ENCODE results near the gene GRM8.
"Not testable (repeated sequence)": the region's sequence is repeated elsewhere in the genome, so short reads cannot be mapped to it uniquely, and the experiment has no call there.

Gene GRM8

DNA sequence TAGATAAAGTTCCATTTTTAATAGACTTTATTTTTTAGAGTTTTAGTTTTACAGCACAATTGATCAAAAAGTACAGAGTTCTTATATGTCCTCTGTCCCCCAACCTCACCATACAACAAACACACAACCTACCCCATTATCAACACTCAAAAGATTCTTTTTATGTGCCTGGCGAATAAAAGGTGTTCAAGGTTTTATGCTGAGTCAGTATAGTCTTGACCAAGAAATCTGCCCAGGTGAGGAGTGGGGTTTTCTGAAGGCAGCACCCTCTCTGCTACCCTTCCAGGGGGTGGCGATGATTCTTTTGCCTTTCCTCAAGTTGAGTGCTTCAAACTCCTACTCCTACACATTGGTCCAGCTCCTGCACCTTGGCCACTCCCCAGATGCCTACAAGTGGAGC lies 222.9 kb downstream of the GRM8 start:
- DNase-seq: no peak

- no peak for DNase-seq
These were observed 230.9 kb downstream of the GRM8 start for GRCh38 chr7:127021857-127022256.

DNA sequence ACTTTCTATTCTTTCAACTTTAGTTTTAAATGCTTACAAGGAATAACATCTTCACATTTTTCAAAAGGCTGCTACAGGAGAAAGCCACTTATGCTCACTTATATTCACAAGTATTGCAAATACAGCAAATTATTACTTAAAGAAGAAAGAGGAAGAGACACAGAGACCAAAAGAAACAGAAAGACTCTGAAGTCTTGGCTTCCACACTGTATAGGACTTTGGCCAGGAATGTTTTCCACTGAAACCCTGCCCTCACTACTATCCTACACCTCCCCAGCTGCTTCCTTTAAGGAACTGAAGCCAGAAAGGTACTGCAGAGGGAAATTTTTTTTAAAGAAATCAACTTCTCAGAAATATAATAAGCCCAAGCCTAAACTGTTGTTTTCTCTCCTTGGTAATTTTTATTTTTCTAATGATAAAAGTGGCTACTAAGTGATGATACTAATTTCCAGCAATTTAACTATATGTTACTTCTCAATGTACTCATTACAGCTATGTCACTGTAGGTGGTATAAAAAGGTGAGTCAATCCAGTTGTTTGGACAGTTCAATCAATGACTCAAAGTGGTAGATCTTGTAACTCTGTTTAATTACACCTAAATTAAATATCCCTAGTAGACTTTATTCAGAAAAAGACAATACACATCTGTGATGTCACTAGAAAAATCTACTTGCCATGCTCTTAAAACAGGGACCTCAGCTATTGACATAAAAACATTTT lies 231.6 kb downstream of the GRM8 start:
- DNase-seq: no peak

- DNase-seq: no peak
These were observed 233.9 kb downstream of the GRM8 start for GRCh38 chr7:127018889-127019288.

GRCh38 chr7:127017196-127017595 lies 235.5 kb downstream of the GRM8 start:
- DNase-seq: no peak

- DNase-seq: no peak
These were observed 252.0 kb downstream of the GRM8 start for GRCh38 chr7:127000725-127001124.

- DNase-seq: no peak
These were observed 256.1 kb downstream of the GRM8 start for GRCh38 chr7:126996659-126997058.

- no peak for DNase-seq
These were observed 259.0 kb downstream of the GRM8 start for GRCh38 chr7:126993626-126994213.

- DNase-seq: no peak
These were observed 264.7 kb downstream of the GRM8 start for GRCh38 chr7:126988022-126988421.

DNA sequence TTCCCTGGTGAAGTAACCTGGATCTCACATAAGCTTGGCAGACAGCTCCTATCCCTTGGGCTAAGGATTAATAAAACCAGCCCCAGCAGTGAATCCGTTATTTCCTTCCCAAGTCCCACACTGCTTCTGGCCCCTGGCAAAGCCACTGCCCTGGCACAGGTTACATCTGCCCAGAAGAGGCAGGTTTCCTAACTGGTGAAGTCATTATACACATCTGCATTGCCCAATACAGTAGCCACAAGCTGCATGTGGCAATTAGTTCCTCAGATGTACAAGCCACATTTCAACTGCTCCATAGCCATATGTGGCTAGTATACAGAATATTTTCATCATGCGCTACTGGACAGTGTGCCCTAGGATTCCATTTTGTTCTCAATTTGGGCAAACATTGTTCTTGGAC lies 273.0 kb downstream of the GRM8 start:
- no peak for DNase-seq

- no peak for DNase-seq
These were observed 273.9 kb downstream of the GRM8 start for GRCh38 chr7:126978865-126979264.

- DNase-seq: no peak
These were observed 279.7 kb downstream of the GRM8 start for GRCh38 chr7:126973066-126973465.

DNA sequence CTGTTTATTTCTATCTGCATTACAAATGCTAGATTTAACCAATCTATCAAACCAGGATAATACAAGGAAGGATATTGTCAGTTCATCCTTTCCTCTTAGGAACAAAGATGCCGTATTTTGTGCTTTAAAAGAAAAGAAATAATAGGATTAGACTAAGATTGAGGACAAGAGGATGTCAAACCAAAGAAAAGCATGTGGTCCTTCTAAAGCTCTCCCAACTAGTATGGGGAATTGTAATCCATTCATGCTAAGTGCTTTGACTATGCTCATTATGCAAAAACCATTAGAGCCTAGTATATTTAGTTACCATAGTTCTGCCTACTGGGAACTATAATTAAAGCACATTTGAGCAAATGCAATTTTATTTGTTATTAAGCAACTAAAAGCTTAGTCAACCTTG lies 280.2 kb downstream of the GRM8 start:
- no peak for DNase-seq

DNA sequence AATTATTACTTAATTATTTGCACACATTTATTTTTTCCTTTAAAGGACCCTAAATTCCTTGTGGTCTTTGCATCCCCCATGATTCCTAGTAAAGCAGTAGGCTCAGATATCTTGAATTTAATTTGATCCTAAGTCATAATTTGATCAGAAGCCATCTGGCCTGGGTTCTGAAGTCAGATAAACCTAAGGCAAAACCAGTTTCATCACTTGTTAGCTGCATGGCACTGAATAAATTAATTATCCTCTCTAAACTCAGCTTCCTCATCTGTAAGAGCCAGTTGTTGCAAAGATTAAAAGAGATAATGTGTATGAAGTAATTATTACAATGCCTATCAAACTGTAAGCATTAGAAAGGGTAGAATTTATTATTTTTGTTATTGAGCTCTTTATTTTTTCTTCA lies 293.1 kb downstream of the GRM8 start:
- DNase-seq: no peak

DNA sequence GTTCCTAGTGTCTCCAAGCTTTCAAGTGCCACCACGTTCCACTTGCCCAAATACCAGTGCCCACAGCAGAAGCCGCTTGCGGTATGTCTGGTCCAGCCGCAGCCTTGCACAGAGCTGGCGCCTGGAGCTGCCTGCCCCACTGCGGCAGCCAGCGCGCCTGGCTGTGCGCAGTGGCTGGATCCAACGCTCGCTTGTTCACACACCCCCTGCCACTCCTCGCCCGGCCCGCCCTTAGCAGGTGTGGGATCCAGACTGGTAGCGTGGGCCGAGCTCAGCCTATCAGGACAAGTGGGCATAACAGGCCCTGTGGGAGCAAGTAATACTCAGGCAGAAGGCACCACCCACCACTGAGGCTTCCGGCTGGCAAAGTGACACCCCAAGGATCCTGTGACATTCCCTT lies 294.4 kb downstream of the GRM8 start:
- no peak for DNase-seq

DNA sequence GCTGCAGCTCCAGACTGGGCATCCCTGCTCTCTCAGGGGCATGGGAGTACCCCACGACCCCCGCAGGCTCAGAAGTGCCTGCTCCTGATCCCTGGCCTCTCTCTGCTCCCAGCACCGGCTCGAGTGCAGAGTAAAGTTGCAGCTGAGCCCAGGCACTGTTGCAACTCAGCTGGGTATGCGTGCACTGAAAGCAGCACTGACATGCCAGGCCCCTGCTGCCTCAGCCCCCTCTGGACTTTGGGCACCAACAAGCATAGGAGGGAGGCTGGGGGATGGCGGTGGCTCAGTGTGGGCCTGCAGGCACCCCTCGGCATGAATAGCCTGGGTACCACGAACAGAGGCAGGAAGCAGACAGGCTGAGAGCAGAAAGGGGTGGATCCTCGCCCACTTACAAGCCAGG lies 295.3 kb downstream of the GRM8 start:
- DNase-seq: no peak

DNA sequence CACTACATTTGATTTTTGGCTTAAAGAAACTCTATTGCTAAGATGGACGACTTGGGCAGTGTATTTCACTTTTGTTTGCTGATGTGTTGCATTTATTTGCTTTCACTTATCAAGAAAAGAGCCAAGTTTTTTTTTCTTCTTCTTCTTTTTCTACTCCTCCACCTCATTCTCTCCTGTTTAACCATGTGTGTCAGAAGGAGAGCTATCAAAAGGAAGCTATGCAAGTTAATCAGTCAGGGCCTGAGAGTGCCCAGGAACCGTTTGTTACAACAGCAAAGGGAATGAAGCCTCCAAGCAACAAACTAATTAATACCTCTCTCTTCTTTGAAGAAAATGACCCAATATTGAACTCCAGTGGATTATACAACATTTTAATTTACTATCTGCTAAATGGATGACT lies 299.3 kb downstream of the GRM8 start:
- no peak for DNase-seq

GRCh38 chr7:126948664-126949063 lies 304.1 kb downstream of the GRM8 start:
- DNase-seq: no peak

- DNase-seq: no peak
These were observed 311.9 kb downstream of the GRM8 start for GRCh38 chr7:126940723-126941307.

GRCh38 chr7:126937171-126937570 lies 315.6 kb downstream of the GRM8 start:
- DNase-seq: no peak

DNA sequence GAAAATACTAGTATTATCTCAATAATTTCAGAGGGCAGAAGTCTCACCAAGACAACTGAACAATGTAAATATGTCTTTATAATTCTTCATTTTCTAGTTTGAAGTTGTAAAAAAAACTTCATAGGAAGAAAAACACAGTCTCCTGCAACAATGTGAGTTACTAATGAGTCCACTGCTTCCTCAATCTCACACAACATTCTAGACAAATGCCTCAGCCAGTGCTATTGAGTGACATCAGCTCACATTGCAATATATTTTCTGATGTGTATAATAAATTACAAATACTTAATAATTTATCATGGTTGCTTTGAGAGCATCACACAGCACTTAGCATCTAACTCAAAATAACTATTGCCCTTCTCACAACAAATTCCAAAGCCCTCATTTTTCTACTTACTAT lies 321.2 kb downstream of the GRM8 start:
- no peak for DNase-seq

DNA sequence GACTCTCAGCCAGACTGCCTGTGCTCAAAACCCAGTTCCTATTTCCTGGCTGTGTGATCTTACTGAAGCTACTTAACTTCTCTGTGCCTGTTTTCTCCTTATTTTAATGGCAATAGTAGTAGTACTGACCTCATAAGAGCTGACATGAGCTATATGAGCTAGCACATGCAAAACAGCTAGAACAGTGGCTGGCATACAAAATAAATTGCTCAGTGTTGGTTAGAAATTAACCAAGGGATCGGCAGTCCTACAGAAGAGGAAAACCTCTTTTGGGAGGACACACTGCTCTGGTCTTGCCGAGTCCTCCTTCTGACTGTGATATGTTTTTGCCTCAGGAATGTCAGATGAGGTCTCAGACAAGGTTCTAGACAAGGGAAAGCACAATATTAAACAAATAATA lies 322.6 kb downstream of the GRM8 start:
- DNase-seq: no peak

GRCh38 chr7:126924477-126924876 lies 328.3 kb downstream of the GRM8 start:
- no peak for DNase-seq

GRCh38 chr7:126911627-126912026 lies 341.1 kb downstream of the GRM8 start:
- not testable (repeated sequence) for DNase-seq

DNA sequence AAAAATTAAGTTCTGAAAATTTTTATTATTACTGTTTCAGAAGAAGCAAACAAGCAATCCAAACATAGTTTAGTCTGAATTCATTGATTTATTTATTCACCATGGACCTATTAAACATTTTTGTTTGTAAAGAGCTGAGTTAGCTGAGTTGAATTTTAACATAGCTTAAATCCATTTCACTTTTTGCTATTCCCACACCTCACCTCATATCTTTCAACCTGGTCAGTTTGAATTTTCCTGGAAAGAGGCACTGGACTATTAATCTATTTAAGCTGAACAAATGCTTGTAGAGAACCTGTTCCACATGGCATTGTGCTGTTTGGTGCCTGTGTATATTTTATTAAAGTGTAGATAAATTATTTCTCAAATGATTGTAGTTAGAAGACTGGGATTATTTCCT lies 344.2 kb downstream of the GRM8 start:
- not testable (repeated sequence) for DNase-seq

Measured in effector CD4-positive, alpha-beta T cell (primary cell).